NCI-H226 (cell line): ENCODE measurements around the gene THADA.
"Not testable (repeated sequence)": the region's sequence is repeated elsewhere in the genome, so short reads cannot be mapped to it uniquely, and the experiment has no call there.

ENCODE experiments used
- DNase-seq: peaks from one replicate; pipeline ENCODE4 v3.0.0-alpha.2; 2015

Gene THADA

GRCh38 chr2:43540021-43540779 is 55.6 kb downstream of the THADA start:
- DNase-seq = peak; percentile 6

GRCh38 chr2:43539436-43539835 is 56.4 kb downstream of the THADA start:
- no peak for DNase-seq

GRCh38 chr2:43538034-43538670 is 57.7 kb downstream of the THADA start:
- no peak for DNase-seq

- no peak for DNase-seq
Observed at GRCh38 chr2:43537137-43537536, 58.7 kb downstream of the THADA start.

- DNase-seq = no peak
Observed at GRCh38 chr2:43534569-43534968, 61.3 kb downstream of the THADA start.

- not testable (repeated sequence) for DNase-seq
Observed at GRCh38 chr2:43532572-43532971, 63.3 kb downstream of the THADA start.

- DNase-seq = no peak
Observed at GRCh38 chr2:43531251-43531650, 64.6 kb downstream of the THADA start.

GRCh38 chr2:43526994-43527393 is 68.8 kb downstream of the THADA start:
- no peak for DNase-seq

GRCh38 chr2:43525506-43525905 is 70.3 kb downstream of the THADA start:
- DNase-seq = no peak

- DNase-seq = no peak
Observed at GRCh38 chr2:43524177-43524965, 71.5 kb downstream of the THADA start.

- no peak for DNase-seq
Observed at GRCh38 chr2:43522177-43522576, 73.7 kb downstream of the THADA start.

- DNase-seq = no peak
Observed at GRCh38 chr2:43521568-43521967, 74.3 kb downstream of the THADA start.

GRCh38 chr2:43520919-43521318 is 74.9 kb downstream of the THADA start:
- no peak for DNase-seq

- DNase-seq = peak; percentile 68
Observed at GRCh38 chr2:43519643-43520221, 76.1 kb downstream of the THADA start.

GRCh38 chr2:43518718-43519117 is 77.1 kb downstream of the THADA start:
- DNase-seq = no peak

- DNase-seq = no peak
Observed at GRCh38 chr2:43518181-43518580, 77.7 kb downstream of the THADA start.

GRCh38 chr2:43515807-43516497 is 79.9 kb downstream of the THADA start:
- DNase-seq = no peak

GRCh38 chr2:43515248-43515647 is 80.6 kb downstream of the THADA start:
- no peak for DNase-seq

- DNase-seq = no peak
Observed at GRCh38 chr2:43513796-43514195, 82.0 kb downstream of the THADA start.

GRCh38 chr2:43513216-43513615 is 82.6 kb downstream of the THADA start:
- no peak for DNase-seq

GRCh38 chr2:43511199-43511598 is 84.6 kb downstream of the THADA start:
- no peak for DNase-seq

- no peak for DNase-seq
Observed at GRCh38 chr2:43509886-43510285, 86.0 kb downstream of the THADA start.

GRCh38 chr2:43508209-43508608 is 87.6 kb downstream of the THADA start:
- DNase-seq = no peak
